ENCODE results near the gene RCC1.
"Not testable (repeated sequence)": the region's sequence is repeated elsewhere in the genome, so short reads cannot be mapped to it uniquely, and the experiment has no call there.

Gene RCC1

DNA sequence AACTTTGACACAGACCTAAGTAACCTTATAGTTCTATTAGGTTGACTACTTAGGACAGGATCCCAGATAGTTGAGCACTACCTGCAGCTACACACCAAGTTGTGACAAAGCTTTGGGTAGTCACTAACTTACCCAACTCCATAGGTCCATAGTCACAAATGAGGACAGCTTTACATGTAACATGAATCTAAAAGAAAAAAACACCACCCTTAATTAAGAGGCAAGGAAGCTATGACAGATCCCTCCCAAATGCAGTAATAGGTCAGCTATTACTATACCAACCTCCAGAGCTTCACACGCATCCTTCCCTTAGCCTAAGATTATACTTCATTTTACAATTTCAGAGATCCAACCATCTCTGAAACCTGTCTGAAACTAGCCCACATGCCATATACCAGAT is 73.6 kb downstream of the RCC1 start:
- no peaks in the 10 kb centered on the region for H3K9me3 ChIP-seq (ENCODE audit: insufficient read depth, low read length)
- no peak overlapping the region for H2AFZ ChIP-seq (ENCODE audit: low read depth, low read length)
- H3K4me3 ChIP-seq (ENCODE audit: low read length), result peak overlapping the region; percentile 91
- peak overlapping the region; percentile 95; the same call in 1 of the 2 replicates for H3K9ac ChIP-seq (ENCODE audit: low read length)
- H3K79me2 ChIP-seq (ENCODE audit: low read length), result peaks cover 37% of the 10 kb centered on the region
- peak overlapping the region; percentile 97 for H3K4me2 ChIP-seq (ENCODE audit: low read length)
- H3K36me3 ChIP-seq (replicated peaks; ENCODE audit: low read depth, low read length), result peaks cover 36% of the 10 kb centered on the region
- H3K4me1 ChIP-seq (ENCODE audit: low read length), result peaks cover 15% of the 10 kb centered on the region
- H3K27ac ChIP-seq (ENCODE audit: low read length), result peak overlapping the region; percentile 76
- no peaks in the 10 kb centered on the region for H3K27me3 ChIP-seq (ENCODE audit: low read depth, low read length)
- peaks cover 28% of the 10 kb centered on the region for H4K20me1 ChIP-seq (ENCODE audit: insufficient read depth, low read length)
- TF ChIP-seq CTCF (IDR thresholded peaks at IDR 0.05; ENCODE audit: low read depth, low read length) (no peak), EZH2phosphoT487 (IDR thresholded peaks at IDR 0.05; ENCODE audit: low read depth) (no peak)

- Histone ChIP-seq H3K27ac (ENCODE audit: low read length) (peak overlapping the region; percentile 76), H3K9me3 (ENCODE audit: insufficient read depth, low read length) (no peaks in the 10 kb centered on the region), H2AFZ (ENCODE audit: low read depth, low read length) (no peak overlapping the region), H3K4me1 (ENCODE audit: low read length) (peaks cover 24% of the 10 kb centered on the region), H3K4me2 (ENCODE audit: low read length) (peak overlapping the region; percentile 97), H3K9ac (ENCODE audit: low read length) (peak overlapping the region; percentile 95), H3K4me3 (ENCODE audit: low read length) (peak overlapping the region; percentile 91), H4K20me1 (ENCODE audit: insufficient read depth, low read length) (peaks cover 28% of the 10 kb centered on the region), H3K27me3 (ENCODE audit: low read depth, low read length) (no peaks in the 10 kb centered on the region), H3K79me2 (ENCODE audit: low read length) (peaks cover 37% of the 10 kb centered on the region), H3K36me3 (replicated peaks; ENCODE audit: low read depth, low read length) (peaks cover 36% of the 10 kb centered on the region)
- TF ChIP-seq CTCF (IDR thresholded peaks at IDR 0.05; ENCODE audit: low read depth, low read length), result peak; percentile 38
- no peak for TF ChIP-seq EZH2phosphoT487 (IDR thresholded peaks at IDR 0.05; ENCODE audit: low read depth)
Observed at GRCh38 chr1:28580722-28581530, 75.1 kb downstream of the RCC1 start.

DNA sequence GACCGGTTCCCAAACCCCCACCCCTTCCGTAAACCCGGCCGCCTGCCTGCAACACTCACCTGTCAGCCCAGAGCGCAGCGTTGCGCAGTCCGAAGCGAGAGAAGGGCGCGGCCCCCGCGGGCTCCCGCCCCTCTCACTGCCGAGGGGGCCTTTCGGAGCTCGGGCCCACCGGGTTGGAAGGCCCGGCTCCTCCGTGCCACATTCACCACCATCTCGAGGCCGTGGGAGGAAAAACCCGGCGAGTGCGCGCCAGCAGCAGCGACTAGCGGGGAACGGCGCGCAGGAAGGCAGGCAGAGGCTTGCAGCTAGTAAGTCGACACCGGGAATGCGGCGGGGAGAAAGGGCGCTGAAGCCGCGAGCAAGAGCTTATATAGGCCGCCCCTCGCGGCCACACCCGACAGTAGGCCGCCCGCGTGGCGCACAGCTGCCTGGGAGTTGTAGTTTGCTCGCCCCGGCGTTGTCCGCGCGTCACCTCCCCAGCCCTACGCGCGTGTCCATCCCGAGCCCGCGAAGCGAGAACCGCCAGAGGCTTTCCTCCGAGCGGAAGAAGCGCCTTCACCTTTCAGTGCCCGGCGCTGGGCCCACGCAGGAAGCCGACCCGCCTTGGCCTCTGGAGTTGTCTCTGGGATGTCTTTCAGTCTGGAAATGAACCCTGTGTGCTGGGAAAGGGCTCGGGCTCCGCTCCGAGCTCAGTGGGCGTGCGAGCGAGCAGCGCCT is 75.8 kb downstream of the RCC1 start:
- Histone ChIP-seq H4K20me1 (ENCODE audit: insufficient read depth, low read length) (peaks cover 28% of the 10 kb centered on the region), H3K4me2 (ENCODE audit: low read length) (peak overlapping the region; percentile 97), H3K79me2 (ENCODE audit: low read length) (peaks cover 37% of the 10 kb centered on the region), H3K4me3 (ENCODE audit: low read length) (peak overlapping the region; percentile 91), H3K4me1 (ENCODE audit: low read length) (peaks cover 30% of the 10 kb centered on the region), H3K36me3 (replicated peaks; ENCODE audit: low read depth, low read length) (peaks cover 36% of the 10 kb centered on the region), H2AFZ (ENCODE audit: low read depth, low read length) (0 out of 2 replicates have a peak overlapping the region, but pooled peaks have one; percentile 37), H3K9me3 (ENCODE audit: insufficient read depth, low read length) (no peaks in the 10 kb centered on the region), H3K9ac (ENCODE audit: low read length) (peak overlapping the region; percentile 95), H3K27ac (ENCODE audit: low read length) (peak overlapping the region; percentile 76), H3K27me3 (ENCODE audit: low read depth, low read length) (no peaks in the 10 kb centered on the region)
- TF ChIP-seq CTCF (IDR thresholded peaks at IDR 0.05; ENCODE audit: low read depth, low read length) (no peak), EZH2phosphoT487 (IDR thresholded peaks at IDR 0.05; ENCODE audit: low read depth) (no peak)

DNA sequence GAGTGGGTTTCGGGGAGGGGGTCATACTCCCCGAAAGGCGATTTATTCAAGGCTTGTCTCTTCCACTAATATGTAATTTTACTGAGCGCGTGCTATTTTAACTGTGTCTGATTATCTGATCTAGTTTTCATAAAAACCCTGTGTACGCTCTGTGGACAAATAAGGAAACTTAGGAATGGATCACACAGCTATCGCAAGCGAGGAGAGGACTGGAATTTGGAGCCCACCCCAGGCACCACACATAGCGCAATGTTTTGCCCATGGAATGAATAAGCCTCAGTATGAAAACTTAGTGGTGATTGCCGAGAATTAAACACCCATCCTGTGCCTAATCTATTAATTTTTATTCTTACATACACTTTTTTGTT is 76.4 kb downstream of the RCC1 start:
- H3K9ac ChIP-seq (ENCODE audit: low read length), result peak overlapping the region; percentile 79
- peak overlapping the region; percentile 73 for H3K27ac ChIP-seq (ENCODE audit: low read length)
- H3K4me3 ChIP-seq (ENCODE audit: low read length), result peak overlapping the region; percentile 91
- peaks cover 28% of the 10 kb centered on the region for H4K20me1 ChIP-seq (ENCODE audit: insufficient read depth, low read length)
- H3K4me1 ChIP-seq (ENCODE audit: low read length), result peaks cover 36% of the 10 kb centered on the region
- peaks cover 36% of the 10 kb centered on the region for H3K36me3 ChIP-seq (replicated peaks; ENCODE audit: low read depth, low read length)
- H3K27me3 ChIP-seq (ENCODE audit: low read depth, low read length), result no peaks in the 10 kb centered on the region
- peak overlapping the region; percentile 83 for H3K4me2 ChIP-seq (ENCODE audit: low read length)
- H2AFZ ChIP-seq (ENCODE audit: low read depth, low read length), result 0 out of 2 replicates have a peak overlapping the region, but pooled peaks have one; percentile 37
- TF ChIP-seq EZH2phosphoT487 (IDR thresholded peaks at IDR 0.05; ENCODE audit: low read depth), result no peak
- no peak for TF ChIP-seq CTCF (IDR thresholded peaks at IDR 0.05; ENCODE audit: low read depth, low read length)
- no peaks in the 10 kb centered on the region for H3K9me3 ChIP-seq (ENCODE audit: insufficient read depth, low read length)
- H3K79me2 ChIP-seq (ENCODE audit: low read length), result peaks cover 37% of the 10 kb centered on the region

DNA sequence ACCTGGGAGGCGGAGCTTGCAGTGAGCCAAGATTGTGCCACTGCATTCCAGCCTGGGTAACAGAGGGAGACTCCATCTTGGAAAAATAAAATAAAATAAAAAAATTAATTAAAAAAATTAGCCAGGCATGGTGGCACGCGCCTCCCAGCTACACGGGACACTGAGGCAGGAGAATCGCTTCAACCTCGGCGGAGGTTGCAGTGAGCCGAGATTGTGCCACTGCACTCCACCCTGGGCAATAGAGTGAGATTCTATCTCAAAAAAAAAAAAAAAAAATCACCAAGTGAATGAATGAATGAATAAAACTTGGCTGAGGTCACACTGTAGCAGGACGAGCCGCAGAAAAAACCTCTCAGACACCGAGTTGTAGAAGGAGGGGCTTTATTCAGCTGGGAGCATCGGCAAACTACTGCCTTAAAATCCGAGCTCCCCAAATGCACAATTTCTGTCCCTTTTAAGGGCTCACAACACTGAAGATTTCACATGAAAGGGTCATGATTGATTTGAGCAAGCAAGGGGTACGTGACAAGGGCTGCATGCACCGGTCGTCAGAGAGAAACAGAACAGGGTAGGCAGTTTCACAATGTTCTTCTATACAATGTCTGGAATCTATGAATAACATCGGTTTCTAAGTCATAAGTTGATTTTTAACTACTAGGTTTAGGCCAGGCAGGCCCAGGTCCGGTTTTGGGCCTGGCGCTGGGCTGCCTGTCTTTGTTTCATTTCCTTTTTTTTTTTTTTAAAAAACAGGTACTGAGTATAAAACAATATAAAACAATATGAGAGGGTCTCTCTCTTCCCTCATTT is 80.9 kb downstream of the RCC1 start:
- Histone ChIP-seq H3K4me1 (ENCODE audit: low read length) (peaks cover 41% of the 10 kb centered on the region), H3K9ac (ENCODE audit: low read length) (peak overlapping the region; percentile 34; the same call in 1 of the 2 replicates), H3K4me2 (ENCODE audit: low read length) (peak overlapping the region; percentile 57), H3K27ac (ENCODE audit: low read length) (peak overlapping the region; percentile 84)
- not testable (repeated sequence) for H3K36me3 ChIP-seq (replicated peaks; ENCODE audit: low read depth, low read length); H3K27me3 ChIP-seq (ENCODE audit: low read depth, low read length); H2AFZ ChIP-seq (ENCODE audit: low read depth, low read length); H3K79me2 ChIP-seq (ENCODE audit: low read length); H3K4me3 ChIP-seq (ENCODE audit: low read length); H4K20me1 ChIP-seq (ENCODE audit: insufficient read depth, low read length); H3K9me3 ChIP-seq (ENCODE audit: insufficient read depth, low read length)
